ENCODE data around the gene RGS19. TPM values are rescaled to one million over a fixed set of nuclear protein-coding genes. Genes with fewer than 3 reads are reported as not detected.

The RGS19 gene
- total RNA-seq, 1 donor from 2014 or later = 57.5 TPM

DNA sequence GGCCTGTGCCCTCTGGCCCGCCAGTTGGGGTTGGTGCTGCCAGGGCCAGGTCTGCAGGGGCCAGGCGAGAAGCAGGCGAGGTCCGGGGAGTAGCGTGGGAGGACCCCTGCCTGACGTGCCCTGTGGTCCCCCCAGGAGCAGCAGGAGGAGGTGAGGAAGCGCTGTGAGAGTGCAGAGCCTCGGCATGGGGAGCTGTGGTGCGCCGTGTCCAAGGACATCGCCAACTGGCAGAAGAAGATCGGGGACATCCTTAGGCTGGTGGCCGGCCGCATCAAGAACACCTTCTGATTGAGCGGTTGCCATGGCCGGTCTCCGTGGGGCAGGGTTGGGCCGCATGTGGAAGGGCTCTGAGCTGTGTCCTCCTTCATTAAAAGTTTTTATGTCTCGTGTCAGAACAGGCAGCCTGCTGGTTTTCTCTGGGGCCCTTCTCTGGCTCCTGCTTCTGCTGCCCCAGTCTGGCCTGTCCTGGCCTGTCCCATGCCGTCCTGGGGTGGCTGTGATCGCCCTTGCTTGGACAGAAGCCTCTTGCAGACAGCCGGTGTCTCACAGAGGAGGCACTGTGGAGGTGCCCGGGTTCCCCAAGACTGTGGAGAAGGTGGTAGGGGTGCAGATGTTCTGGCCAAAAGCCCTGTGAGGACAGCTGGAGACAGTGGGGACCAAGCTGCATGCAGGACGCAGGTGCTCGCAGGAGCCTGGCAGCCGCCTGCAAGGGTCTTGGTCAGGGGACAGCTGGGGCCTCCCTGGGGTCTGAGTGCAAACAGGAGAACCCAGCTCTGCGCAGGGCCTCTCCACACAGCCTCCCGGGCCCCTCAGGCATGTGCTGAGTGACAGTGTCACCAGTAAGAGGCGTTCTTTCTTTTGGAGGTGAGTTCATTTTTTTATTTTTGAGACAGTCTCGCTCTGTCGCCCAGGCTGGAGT, 46.4 kb downstream of the RGS19 start:
- Histone ChIP-seq H3K4me3 (no peak overlapping the region), H3K36me3 (peaks cover 68% of the 10 kb centered on the region)
- intact Hi-C loops (cut with DNase I) = no loop called here

DNA sequence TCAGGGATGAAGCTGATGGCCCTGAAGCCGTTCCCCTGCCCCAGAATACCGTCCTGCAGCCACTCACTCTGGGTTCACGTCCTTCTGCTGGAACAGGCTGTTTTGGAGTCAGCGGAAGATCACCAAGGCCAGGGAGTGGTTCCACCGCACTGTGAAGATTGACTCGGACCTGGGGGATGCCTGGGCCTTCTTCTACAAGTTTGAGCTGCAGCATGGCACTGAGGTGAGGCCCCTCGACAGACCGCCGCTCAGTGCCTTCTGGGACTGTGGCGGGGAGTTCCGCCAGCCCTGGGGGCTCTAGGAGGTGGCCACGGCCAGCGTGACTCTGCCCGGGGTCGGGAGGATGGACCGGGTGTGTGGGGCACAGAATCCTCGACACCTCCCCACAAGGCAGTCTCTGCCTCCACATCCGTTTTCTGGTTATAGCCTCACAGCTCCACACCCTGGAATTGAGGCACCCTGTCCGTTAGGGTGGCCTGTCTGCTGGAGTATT, 47.5 kb downstream of the RGS19 start:
- intact Hi-C loops (cut with DNase I) = no loop called here
- H3K4me3 ChIP-seq = no peak overlapping the region
- DNase-seq (no peak), ATAC-seq (no peak)
- peaks cover under 1% of the 10 kb centered on the region for H3K27me3 ChIP-seq (ENCODE audit: low read depth)
- TF ChIP-seq CTCF (IDR thresholded peaks at IDR 0.05) = no peak
- no peaks in the 10 kb centered on the region for H3K4me1 ChIP-seq
- no peak overlapping the region for H3K27ac ChIP-seq
- H3K9me3 ChIP-seq = no peaks in the 10 kb centered on the region
- peaks cover 79% of the 10 kb centered on the region for H3K36me3 ChIP-seq

More for the DNA sequence above, 46.4 kb downstream of the RGS19 start:
- peaks cover 10% of the 10 kb centered on the region for H3K27me3 ChIP-seq (ENCODE audit: low read depth)
- TF ChIP-seq CTCF (IDR thresholded peaks at IDR 0.05) = no peak
- H3K27ac ChIP-seq = no peak overlapping the region
- H3K9me3 ChIP-seq = no peaks in the 10 kb centered on the region
- H3K4me1 ChIP-seq = peaks cover 6% of the 10 kb centered on the region
- no peak for DNase-seq
- no peak for ATAC-seq

GRCh38 chr20:64030371-64031134, 48.8 kb downstream of the RGS19 start:
- Histone ChIP-seq H3K4me3 (no peak overlapping the region), H3K27ac (no peak overlapping the region), H3K4me1 (no peaks in the 10 kb centered on the region), H3K27me3 (ENCODE audit: low read depth) (no peaks in the 10 kb centered on the region), H3K9me3 (no peaks in the 10 kb centered on the region), H3K36me3 (peaks cover 92% of the 10 kb centered on the region)
- no peak for DNase-seq
- intact Hi-C loops (cut with DNase I) = no loop called here
- ATAC-seq = no peak
- TF ChIP-seq CTCF (IDR thresholded peaks at IDR 0.05) = no peak

DNA sequence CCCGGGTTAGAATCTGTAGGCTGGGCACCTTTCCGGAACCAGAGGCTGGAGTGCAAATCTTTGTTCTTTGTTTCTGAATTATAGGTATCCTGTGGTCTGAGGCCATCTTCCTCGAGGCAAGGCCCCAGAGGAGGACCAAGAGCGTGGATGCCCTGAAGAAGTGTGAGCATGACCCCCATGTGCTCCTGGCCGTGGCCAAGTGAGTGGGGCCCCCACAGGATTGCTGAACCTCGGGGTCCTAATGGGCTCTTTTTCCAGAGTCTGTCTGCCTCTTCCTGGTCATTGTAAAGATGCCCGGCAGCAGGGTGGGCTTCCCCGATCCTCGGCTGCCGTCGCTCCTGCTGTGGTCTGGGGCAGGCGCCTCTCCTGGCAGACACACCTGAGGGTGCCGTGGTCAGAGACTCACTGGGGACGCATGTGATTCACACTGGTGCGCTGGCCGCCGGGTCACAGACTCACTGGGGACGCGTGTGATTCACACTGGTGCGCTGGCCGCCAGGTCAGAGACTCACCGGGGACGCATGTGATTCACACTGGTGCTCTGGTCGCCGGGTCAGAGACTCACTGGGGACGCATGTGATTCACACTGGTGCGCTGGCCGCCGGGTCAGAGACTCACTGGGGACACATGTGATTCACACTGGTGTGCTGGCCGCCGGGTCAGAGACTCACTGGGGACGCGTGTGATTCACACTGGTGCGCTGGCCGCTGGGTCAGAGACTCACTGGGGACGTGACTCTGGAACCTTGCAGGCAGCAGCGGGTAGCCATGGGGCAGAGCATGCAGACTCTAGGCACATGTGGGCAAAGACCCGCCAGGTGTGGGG, 49.8 kb downstream of the RGS19 start:
- Histone ChIP-seq H3K4me3 (no peak overlapping the region), H3K36me3 (peaks cover 95% of the 10 kb centered on the region), H3K27me3 (ENCODE audit: low read depth) (no peaks in the 10 kb centered on the region), H3K27ac (no peak overlapping the region), H3K9me3 (no peaks in the 10 kb centered on the region), H3K4me1 (no peaks in the 10 kb centered on the region)
- no peak for DNase-seq
- TF ChIP-seq CTCF (IDR thresholded peaks at IDR 0.05) = no peak
- no peak for ATAC-seq
- intact Hi-C loops (cut with DNase I) = no loop called here

Measured in lower lobe of right lung (tissue), 2 donors.